ENCODE measurements around the gene LTBP2. TPM values are rescaled to one million over a fixed set of nuclear protein-coding genes. Genes with fewer than 3 reads are reported as not detected.
A peak's percentile ranks its signal among the peaks of the same experiment; 100 is the strongest.

Gene LTBP2
- total RNA-seq, 1 donor from 2014 or later, result 2.9 TPM

GRCh38 chr14:74551431-74552371 lies 60.3 kb downstream of the LTBP2 start:
- Mint-ChIP-seq H3K4me3 (no peak overlapping the region), H3K9me3 (no peaks in the 10 kb centered on the region), H3K36me3 (no peaks in the 10 kb centered on the region), H3K27ac (peak overlapping the region; percentile 12), H3K27me3 (ENCODE audit: low read depth) (no peaks in the 10 kb centered on the region), H3K4me1 (peaks cover 14% of the 10 kb centered on the region)
- no peak for TF ChIP-seq CTCF (IDR thresholded peaks at IDR 0.05; ENCODE audit: unreplicated experiment)
- DNase-seq (ENCODE audit: low spot score in 2 of 2, unreplicated experiment in 2 of 2), result no peak

- H3K27ac Mint-ChIP-seq, result no peak overlapping the region
- H3K36me3 Mint-ChIP-seq, result no peaks in the 10 kb centered on the region
- peaks cover 2% of the 10 kb centered on the region for H3K27me3 Mint-ChIP-seq (ENCODE audit: low read depth)
Observed at GRCh38 chr14:74551001-74551400, 61.0 kb downstream of the LTBP2 start.

GRCh38 chr14:74550071-74550470 lies 62.0 kb downstream of the LTBP2 start:
- DNase-seq (ENCODE audit: low spot score in 2 of 2, unreplicated experiment in 2 of 2), result no peak
- no peak for TF ChIP-seq CTCF (IDR thresholded peaks at IDR 0.05; ENCODE audit: unreplicated experiment)
- H3K36me3 Mint-ChIP-seq, result no peaks in the 10 kb centered on the region
- no peaks in the 10 kb centered on the region for H3K9me3 Mint-ChIP-seq
- H3K4me1 Mint-ChIP-seq, result peaks cover 16% of the 10 kb centered on the region
- H3K4me3 Mint-ChIP-seq, result no peak overlapping the region
- no peak overlapping the region for H3K27ac Mint-ChIP-seq
- peaks cover 6% of the 10 kb centered on the region for H3K27me3 Mint-ChIP-seq (ENCODE audit: low read depth)

More at GRCh38 chr14:74551001-74551400, 61.0 kb downstream of the LTBP2 start:
- Mint-ChIP-seq H3K4me3 (no peak overlapping the region), H3K9me3 (no peaks in the 10 kb centered on the region), H3K4me1 (peaks cover 17% of the 10 kb centered on the region)
- DNase-seq (ENCODE audit: low spot score in 2 of 2, unreplicated experiment in 2 of 2), result no peak
- TF ChIP-seq CTCF (IDR thresholded peaks at IDR 0.05; ENCODE audit: unreplicated experiment), result no peak

GRCh38 chr14:74549588-74549987 lies 62.4 kb downstream of the LTBP2 start:
- H3K36me3 Mint-ChIP-seq, result no peaks in the 10 kb centered on the region
- H3K4me1 Mint-ChIP-seq, result peaks cover 13% of the 10 kb centered on the region
- no peak overlapping the region for H3K4me3 Mint-ChIP-seq
- H3K9me3 Mint-ChIP-seq, result no peaks in the 10 kb centered on the region
- no peak overlapping the region for H3K27ac Mint-ChIP-seq
- H3K27me3 Mint-ChIP-seq (ENCODE audit: low read depth), result peaks cover 11% of the 10 kb centered on the region
- TF ChIP-seq CTCF (IDR thresholded peaks at IDR 0.05; ENCODE audit: unreplicated experiment), result no peak
- no peak for DNase-seq (ENCODE audit: low spot score in 2 of 2, unreplicated experiment in 2 of 2)

- H3K27me3 Mint-ChIP-seq (ENCODE audit: low read depth), result peaks cover 14% of the 10 kb centered on the region
- no peak overlapping the region for H3K27ac Mint-ChIP-seq
- no peaks in the 10 kb centered on the region for H3K36me3 Mint-ChIP-seq
- no peaks in the 10 kb centered on the region for H3K9me3 Mint-ChIP-seq
- H3K4me3 Mint-ChIP-seq, result no peak overlapping the region
- peaks cover 9% of the 10 kb centered on the region for H3K4me1 Mint-ChIP-seq
- DNase-seq (ENCODE audit: low spot score in 2 of 2, unreplicated experiment in 2 of 2), result no peak
- TF ChIP-seq CTCF (IDR thresholded peaks at IDR 0.05; ENCODE audit: unreplicated experiment), result no peak
Observed at GRCh38 chr14:74548881-74549280, 63.2 kb downstream of the LTBP2 start.

Measured in mesothelial cell of epicardium (in vitro differentiated cells).